Right renal cortex interstitium (tissue), 3 donors: ENCODE data around the gene RHOG. TPM values are rescaled to one million over a fixed set of nuclear protein-coding genes. Genes with fewer than 3 reads are reported as not detected.
"Not testable (repeated sequence)": the region's sequence is repeated elsewhere in the genome, so short reads cannot be mapped to it uniquely, and the experiment has no call there.

Experiments
- DNase-seq, 3 donors: peaks; one replicate each; pipeline ENCODE4 v3.0.0-alpha.2; 2013; ENCODE audit warnings: low read depth in 3 of 3, low spot score in 2 of 3
- polyA plus RNA-seq, 3 donors: library from polyadenylated mRNA; unstranded; fragments of 120-200 nt; gene quantifications; one replicate each; pipeline ENCODE4 v1.2.1, GENCODE V29; 2013; ENCODE audit not compliant: insufficient read length in 3 of 3

The RHOG gene
- polyA plus RNA-seq, 3 donors: 21.4 to 26.6 (median 22.4) TPM

DNA sequence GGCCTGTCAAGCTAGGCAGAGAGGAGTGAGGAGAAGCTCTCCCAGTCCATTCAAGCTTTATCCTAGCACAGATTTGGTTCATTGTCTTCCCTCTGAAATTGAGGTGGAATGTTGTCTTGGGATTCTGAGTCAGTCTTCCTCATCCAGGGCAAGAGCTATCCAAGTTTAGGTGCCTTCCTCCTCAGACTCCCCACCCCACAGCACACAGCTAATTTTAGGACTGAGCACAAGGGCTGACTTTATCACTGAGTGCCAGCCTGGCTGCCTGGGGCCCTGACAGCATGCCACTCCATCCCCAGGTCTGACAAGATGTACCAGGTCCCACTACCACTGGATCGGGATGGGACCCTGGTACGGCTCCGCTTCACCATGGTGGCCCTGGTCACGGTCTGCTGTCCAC, 29.8 kb downstream of the RHOG start:
- DNase-seq: no peak

DNA sequence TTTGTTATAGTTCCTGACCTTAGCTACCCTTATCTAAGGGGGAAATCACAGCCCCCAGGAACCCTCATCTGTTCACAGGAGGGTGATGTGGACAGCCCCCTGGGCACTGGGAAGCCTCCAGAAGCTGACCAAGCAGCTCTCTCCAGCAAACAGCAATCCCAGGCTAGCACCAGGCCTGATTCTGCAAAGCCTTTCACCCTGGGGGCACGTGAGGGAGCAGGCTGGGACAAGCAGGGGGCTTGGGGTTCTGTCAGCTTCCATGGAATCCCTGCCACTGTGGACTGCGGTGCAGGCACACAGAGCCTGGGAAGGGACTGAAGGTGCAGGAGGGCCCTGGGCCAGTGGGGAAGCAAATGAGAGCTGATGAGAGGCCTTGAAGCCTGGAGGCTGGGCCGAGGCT, 30.3 kb downstream of the RHOG start:
- no peak for DNase-seq

DNA sequence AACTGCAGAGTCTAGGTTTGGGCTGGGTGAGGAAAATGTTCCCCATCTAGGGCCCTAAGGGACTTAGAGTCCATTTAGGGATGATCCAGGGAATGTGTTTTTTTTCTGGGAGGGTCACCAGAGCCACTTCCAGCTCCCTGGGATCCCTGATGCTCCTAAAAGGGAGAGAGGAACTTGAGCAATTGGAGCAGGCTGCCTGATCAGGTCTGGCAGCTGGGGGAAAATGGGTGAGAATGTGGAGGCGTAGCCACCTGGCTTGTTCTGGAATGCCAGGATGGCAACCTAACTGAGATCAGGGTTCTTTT, 31.2 kb downstream of the RHOG start:
- DNase-seq: no peak

DNA sequence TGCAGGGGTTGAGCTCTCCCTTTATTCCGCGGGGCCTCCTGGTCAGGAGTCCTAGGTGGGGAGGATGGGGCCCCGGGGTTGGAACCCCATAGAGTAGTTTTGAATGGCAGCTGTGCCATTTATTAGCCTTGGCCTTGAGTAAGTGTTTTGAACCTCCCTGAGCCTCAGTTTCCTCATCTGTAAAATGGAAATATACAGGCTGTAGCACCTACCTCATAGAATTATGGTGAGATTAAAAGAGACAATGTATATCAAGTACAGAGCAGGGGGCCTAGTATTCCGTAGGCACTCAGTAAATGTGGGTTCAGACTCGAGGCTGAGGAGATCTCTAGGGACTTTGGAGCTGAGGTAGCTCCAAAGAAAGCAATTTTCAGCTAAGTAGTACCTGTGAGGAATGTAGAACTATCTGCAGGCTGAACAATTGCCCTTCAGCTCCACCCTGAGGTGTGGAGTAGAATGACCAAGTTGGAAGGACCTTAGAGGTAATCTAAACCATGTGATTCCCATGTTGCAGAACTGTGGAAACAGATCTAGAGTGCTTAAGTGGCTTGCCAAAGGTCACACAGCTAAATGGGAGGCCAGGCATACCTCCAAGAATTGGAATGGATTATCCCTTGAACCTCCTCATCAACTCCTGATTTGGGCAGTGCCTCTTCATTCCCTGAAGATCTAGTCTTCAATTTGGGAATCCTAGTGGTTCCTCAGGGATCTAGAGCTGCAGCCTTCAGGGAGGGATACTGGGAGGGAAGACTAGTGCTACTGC, 31.7 kb downstream of the RHOG start:
- DNase-seq: peak in 1 of 3 donors; percentile 26

DNA sequence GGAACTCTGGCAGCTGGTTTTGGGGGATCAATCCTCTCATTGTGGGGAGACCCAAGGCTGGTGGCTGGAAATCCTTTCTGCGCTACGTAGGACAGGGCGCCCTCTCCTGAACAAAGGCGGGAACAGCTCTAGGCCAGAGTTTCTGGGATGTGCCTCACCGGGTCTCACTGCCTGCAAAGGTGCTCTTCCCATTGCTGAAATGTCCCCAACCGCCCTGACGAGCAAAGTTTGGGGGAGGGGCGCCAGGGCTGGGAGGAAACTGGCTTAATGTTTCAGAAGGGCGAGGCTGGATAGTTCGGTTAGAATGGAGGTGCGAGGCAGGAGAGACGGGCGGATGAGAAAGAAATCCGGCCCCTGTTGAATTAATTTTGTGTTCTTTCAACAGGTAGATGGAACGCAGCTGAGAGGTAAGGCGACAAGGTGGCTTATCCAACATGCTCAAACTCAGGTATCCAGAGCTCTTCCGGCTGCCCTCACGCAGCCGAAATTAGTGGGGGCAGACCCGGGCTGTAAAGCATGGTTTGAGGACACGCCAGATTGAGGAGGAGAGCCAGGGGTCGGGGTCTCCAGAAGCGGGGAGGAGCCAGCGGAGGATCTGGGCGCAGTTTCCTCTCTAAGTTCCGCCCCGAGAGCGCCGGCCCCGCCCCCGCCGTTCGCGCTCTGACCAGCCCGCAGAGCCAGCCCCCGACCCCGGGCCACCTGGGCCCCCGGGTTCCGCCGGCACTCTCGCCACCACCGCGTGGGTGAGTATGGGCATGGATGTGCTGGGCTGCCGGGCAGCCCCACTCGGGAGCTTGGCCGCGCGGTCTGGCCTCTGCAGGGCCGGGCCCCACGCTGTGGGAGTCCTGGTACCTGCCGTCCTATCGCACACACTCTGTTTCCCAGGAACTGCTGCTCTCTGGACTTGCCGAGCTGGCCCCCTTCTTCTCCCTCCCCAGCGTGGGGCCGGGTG, 32.6 kb downstream of the RHOG start, which contains the start of gene PGAP2:
Gene PGAP2, plus strand, starts transcription at position 652 of the 952 bp plus-strand sequence. CDS start 2,700 bp downstream, outside the sequence.
- peak in 1 of 3 donors; percentile 68 for DNase-seq

DNA sequence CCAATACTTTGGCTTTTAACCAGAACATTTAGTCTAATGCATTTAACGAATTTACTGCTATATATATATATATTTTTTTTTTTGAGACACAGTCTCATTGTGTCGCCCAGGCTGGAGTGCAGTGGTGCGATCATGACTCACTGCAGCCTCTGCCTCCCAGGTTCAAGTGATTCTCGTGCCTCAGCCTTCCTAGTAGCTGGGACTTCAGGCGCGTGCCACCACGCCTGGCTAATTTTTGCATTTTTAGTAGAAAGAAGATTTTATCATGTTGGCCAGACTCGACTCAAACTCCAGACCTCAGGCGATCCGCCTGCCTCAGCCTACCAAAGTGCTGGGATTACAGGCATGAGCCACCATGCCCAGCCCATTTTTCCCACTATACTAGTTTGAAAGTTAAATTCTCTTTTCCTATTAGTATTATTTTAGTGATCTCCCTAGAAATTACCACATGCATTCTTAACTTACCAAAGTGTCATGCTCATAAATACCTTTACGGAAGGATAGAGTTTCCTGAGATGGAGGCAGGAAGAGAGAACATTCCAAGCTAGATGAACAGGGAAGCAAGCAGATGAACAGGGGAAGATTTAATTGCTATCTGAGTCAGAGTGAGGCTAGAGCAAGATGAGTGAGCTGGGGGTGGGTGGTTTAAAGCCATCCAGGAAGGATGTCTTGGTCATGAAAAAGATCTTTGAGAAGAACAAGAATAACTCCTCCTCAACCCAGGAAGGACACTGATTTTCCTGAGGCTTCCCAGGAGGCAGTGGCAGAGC, 36.8 kb downstream of the RHOG start:
- DNase-seq: no peak

DNA sequence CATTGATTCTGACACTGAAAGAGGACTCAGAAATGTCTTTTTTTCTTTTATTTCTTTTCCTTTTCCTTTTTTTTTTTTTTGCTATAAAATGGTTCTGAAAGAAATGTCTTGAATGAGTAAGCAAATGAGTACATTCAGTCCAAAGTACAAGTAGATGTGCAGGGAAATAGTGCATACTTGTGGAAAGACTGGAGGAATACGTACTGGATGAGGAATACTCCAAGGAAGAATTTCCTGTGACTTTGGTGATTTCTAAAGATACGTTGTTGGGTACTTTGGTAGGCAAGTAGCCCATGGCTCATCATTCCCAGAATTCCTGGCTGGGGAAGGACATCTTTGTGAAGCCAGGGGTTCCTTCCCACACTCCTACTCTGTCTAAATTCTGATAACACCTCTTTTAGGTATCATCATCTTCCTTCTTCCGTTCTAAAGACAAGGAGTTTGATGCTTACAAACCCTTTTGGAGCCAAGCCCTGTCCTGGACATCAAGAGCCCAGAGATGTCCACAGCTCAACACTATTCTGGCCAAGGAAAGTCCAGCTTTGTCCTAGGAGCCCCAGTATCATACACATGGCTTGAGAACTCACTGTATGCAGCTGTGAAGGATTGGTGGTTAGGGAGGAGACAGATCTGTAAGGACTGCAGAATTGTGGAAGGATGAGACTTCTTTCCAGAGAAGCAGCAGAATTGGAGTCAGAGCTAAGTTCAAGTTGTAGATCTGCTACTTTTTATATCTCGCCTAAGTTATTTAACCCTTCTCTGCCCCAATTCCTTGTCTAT, 38.6 kb downstream of the RHOG start:
- no peak for DNase-seq

DNA sequence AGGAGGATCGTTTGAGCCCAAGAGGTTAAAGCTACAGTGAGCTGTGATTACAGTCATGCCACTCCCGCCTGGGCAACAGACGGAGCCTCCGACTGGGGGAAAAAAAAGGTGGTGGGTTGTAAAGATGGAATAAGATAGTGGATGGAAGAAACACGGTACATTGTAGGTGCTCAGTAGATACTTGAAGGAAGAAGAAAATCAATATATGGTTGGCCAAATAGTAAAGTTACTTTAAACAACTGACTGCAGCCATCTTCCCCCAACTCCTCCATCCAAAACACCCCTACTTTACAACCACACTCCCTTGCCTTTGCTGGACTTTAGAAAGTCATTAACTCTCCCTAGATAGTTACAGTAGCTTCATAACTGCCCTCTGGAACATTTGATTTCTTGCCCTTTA, 40.9 kb downstream of the RHOG start:
- no peak for DNase-seq

DNA sequence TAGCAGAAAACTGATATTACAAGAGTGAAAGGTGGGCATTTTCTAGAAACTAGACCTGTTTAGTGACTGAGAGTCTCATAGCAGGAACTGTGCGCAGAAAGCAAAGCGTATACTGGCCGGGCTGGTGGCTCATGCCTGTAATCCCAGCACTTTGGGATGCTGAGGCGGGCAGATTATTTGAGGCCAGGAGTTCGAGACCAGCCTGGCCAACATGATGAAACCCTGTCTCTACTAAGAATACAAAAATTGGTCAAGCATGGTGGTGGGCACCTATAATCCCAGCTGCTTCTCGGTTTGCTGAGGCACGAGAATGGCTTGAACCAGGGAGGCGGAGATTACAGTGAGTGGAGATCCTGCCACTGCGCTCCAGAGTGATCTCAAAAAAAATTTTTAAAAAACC, 41.6 kb downstream of the RHOG start:
- DNase-seq: no peak

DNA sequence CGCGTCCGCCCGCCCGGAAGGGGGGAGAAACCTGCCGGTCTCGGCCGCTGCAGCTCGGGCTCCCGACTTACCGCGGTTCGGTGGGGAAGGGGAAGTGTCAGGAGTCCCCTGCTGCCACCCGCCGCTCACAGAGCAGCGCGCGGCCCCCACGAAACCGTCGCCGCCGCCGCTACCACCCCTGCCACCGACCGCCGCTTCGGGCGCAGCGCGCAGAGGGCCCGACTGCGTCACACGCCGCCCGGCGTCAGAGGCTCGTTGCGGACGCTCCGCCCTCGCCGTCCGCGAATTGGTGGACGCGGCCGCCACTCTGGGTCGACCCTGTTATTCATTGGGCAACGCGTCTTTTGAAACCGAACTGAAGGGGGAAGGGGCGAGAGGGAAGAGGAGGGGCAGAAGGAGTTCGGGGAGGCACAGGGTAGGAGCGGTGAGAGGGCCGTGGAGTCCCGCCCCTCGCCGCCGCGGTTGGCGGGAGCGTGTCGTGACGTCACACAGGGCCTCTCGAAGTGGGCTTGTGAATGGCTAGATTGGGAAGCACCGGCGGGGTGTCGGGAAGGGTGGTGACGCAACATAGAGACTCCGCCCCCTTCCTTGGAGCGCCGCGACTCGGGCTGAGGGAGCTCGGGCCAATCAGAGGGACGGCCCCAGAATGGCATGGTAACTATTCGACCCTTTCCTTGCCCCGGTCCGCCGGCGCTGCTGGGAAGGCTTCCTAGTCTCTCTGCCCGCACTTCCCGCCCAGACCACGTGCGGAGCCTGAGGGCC, 43.2 kb downstream of the RHOG start, which contains the start of gene NUP98:
Gene NUP98, minus strand, starts transcription at position 226 of the 762 bp plus-strand sequence. CDS start 15,437 bp downstream, outside the sequence.
- DNase-seq: peak; percentile 97 to 99 (median 97)

DNA sequence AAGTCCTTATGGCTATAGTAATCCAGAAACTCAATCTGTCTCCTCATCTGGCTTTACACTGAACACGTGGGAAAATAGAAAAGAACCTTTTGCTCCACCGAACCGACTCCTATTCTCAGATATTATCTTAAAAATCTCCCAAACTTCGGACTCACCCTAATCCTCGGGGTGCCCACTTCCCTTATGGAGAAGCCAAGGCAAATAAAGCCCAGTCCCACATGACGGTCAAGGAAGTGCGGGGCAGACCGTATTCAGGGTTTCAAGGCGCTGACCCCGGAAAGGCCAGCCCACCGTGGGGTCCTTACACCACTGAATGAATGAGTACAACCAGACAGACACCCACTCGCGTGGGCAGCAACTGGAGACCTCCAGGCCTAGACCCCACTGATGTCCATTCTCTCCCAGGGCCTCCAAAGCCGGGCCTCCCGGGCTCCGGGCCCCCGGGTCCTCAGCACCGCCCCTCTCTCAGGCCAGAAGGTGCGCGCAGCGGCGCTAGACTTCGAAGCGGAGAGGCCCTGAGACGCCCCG, 43.9 kb downstream of the RHOG start:
- peak in 1 of 3 donors; percentile 35 for DNase-seq

DNA sequence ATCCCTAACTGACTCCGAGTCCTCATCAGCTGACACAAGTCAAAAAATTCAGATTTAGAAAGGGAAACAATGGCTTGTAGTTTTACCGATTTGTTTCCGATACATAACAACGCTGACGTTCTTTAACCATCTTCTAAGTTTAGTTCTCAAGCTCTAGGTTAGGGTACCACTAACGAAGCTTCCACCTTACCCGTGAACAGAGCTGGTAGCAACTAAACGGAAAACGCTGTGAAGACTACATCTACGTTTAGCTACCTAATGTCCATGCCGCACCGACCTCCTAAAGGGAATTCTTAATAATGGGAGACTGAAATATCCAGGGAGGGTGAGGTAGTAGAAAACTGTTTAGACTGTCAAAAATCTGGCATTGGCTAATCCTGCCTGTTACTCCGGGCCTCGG, 44.4 kb downstream of the RHOG start:
- DNase-seq: no peak

DNA sequence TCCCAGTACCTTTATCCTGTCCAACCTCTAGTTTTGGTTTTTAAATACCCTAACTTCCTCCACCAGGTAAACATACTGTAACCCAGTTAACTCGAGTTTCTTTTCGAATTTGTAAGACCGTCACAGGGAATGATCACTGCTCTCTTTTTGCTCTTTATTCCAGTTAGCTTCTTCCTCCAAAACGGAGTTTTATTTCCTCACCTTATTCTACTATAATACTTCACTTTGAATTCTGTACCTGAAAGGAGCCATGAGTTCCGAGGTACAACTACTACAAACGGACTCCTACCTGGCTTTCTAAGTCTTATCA, 44.8 kb downstream of the RHOG start:
- DNase-seq: no peak

DNA sequence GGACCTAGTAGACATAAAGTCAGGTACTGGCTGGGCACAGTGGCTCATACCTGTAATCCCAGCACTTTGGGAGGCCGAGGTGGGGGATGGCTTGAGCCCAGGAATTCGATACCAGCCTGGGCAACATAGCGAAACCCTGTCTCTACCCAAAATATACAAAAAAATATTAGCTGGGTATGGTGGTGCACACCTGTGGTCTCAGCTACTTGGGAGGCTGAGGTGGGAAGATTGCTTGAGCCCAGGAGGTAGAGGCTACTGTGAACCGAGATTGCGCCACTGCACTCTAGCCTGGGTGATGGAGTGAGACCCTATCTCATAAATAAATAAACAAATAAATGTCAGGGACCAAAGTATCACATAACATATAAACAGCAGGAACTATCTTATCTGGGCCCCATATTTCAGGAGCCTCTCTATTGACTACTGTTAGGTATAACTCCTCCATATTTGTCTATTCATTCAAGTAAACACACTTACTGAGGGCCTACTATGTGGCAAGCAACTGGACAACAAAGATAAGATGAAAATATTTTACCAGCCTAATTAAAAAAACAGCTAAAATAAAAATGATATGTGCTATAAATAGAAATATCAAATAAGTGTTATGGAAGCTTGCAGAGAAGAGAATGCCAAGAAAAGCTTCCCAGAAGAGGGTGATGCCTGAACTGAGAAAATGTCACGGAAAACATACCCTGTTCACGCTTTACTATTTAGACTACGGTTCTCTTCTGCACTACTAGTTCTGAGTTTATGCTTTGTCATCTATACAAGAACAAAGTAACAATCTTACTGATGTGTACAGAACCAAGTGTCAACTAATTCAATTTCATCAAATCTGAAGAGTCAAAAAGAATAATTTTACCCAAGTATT, 45.4 kb downstream of the RHOG start:
- no peak for DNase-seq

DNA sequence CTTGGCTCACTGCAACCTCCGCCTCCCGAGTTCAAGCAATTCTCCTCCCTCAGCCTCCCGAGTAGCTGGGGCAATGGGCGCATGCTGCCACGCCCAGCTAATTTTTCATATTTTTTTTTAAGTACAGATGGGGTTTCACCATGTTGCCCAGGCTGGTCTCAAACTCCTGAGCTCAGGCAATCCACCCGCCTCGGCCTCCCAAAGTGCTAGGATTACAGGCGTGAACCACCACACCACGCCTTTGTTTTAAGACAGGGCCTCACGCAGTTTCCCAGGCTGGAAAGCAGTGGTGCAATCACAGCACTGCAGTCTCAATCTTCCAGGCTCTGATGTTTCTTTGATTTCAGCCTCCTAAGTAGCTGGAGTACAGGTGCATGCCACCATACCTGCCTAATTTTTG, 46.4 kb downstream of the RHOG start:
- not testable (repeated sequence) for DNase-seq

DNA sequence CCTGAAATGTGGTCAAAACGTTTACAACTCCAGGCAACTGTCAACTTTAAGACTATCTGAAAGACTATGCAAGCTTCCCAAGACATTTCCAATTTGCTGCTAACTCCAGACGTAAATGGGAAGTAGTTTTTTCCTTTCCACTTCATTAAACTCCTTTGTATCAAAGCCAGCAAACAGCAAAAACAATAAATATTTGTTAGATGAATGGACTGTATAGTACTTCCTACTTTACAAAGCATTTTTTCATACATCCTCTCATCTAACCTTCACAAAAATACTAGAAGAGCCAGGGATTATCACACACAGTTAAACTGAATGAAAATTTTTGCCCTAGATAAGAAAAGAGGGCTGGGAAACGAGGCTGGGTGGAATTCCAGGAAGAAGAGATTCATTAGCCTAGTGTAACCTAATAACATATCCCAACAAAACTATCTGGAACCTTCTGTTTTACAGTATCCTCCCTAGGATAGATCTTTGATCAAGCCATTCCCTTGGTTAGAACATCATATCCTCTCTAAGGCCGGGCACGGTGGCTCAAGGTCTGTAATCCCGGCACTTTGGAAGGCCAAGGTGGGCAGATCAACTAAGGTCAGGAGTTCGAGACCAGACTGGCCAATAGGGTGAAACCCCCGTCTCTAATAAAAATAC, 53.9 kb downstream of the RHOG start:
- no peak for DNase-seq

DNA sequence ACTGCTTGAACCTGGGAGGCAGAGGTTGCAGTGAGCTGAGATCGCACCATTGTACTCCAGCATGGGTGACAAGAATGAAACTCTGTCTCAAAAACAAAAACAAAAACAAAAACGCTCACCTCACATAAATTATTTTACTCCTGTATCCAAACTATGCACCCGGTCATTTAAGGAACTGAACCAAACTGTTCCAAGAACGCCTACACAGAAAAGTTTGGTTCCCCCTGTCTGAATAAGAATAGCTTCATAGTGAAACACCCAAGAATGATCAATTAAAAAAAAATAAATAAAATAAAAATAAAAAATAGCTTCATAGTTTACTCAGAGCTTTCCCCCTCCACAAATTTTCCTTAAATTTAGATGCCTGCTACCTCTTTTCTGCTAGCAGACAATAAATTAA, 57.1 kb downstream of the RHOG start:
- no peak for DNase-seq

DNA sequence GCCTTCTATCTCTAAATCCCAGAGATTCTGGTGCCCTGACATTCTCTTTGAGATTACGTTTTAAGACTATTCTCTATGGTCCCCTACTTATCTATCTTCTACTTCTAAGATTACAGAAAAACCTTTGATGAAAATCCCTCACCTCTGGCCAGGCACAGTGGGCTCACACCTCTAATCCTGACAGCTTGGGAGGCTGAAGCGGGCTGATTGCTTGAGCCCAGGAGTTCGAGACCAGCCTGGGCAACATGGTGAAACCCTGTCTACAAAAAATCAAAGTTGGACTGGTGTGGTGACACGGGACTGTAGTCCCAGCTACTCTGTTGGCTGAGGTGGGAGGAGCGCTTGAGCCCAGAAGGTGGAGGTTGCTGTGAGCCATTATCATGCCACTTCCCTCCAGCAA, 57.8 kb downstream of the RHOG start:
- DNase-seq: no peak
